HG03442 (cell line): Measurements from ENCODE around the gene DNAJC17.

Source experiments
- ATAC-seq: cut with Tn5 transposase; IDR thresholded peaks from one replicate; pipeline ENCODE4 v1.9.1; 2021; ENCODE audit warnings: mild to moderate bottlenecking, moderate library complexity; ENCODE audit not compliant: unreplicated experiment

DNAJC17 gene

GRCh38 chr15:40746916-40747418, 60.3 kb downstream of the DNAJC17 start:
- no peak for ATAC-seq

- ATAC-seq, result no peak
Observed at GRCh38 chr15:40744815-40745152, 62.5 kb downstream of the DNAJC17 start.

GRCh38 chr15:40743921-40744814, 63.1 kb downstream of the DNAJC17 start:
- no peak for ATAC-seq

- no peak for ATAC-seq
Observed at GRCh38 chr15:40743485-40743901, 63.8 kb downstream of the DNAJC17 start.

- ATAC-seq, result no peak
Observed at GRCh38 chr15:40739854-40740253, 67.4 kb downstream of the DNAJC17 start.

- ATAC-seq, result no peak
Observed at GRCh38 chr15:40739047-40739446, 68.2 kb downstream of the DNAJC17 start.

- no peak for ATAC-seq
Observed at GRCh38 chr15:40737048-40737447, 70.2 kb downstream of the DNAJC17 start.

GRCh38 chr15:40736575-40736974, 70.7 kb downstream of the DNAJC17 start:
- no peak for ATAC-seq

GRCh38 chr15:40731034-40731433, 76.2 kb downstream of the DNAJC17 start:
- ATAC-seq, result no peak

GRCh38 chr15:40723919-40724318, 83.4 kb downstream of the DNAJC17 start:
- ATAC-seq, result no peak

GRCh38 chr15:40722934-40723333, 84.3 kb downstream of the DNAJC17 start:
- no peak for ATAC-seq

GRCh38 chr15:40722354-40722753, 84.9 kb downstream of the DNAJC17 start:
- no peak for ATAC-seq

GRCh38 chr15:40721701-40722100, 85.6 kb downstream of the DNAJC17 start:
- no peak for ATAC-seq

- no peak for ATAC-seq
Observed at GRCh38 chr15:40716165-40716564, 91.1 kb downstream of the DNAJC17 start.
